ENCODE data around the gene MED1.

Gene MED1

DNA sequence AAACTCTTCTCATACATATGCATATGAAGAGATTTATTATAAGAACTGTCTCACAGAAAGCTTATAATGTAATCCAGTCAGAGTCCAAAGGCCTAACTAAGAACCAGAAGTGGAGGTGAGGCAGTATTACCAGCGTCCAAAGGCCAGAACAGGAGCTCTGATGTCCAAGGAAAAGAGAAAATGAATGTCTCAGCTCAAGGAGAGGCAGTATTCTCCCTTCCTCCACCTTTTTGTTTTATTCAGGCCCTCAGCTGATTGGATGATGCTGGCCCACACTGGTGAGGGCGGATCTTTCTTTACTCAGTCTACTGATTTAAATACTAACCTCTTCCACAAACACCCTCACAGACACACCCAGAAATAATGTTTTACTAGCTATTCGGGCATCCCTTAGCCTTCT, 93.1 kb downstream of the MED1 start:
- no peak for DNase-seq

DNA sequence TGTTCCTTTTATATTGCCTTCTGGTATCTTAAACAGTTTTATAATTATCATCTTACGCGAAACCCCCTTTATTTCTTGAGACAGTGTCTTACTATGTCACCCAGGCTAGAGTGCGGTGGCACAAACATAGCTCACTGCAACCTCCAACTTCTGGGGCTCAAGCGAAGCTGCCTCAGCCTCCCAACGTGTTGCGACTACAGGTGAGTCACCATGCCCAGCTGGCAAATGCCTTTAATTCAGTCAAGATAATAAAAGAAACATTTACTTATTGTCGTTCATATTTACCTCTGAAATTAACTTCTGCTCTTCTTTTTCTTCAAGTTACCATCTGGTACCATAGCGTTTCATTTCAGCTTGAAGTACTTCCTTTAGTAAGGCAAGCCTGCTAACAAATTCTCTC, 93.6 kb downstream of the MED1 start:
- no peak for DNase-seq
